Right lobe of liver (tissue), 4 donors: ENCODE results near the gene FGF3.

Experiments
- CTCF ChIP-seq, 4 donors: fragments of 200-600 bp in 3 of 4; fragments of 450-650 bp in 1 of 4; IDR thresholded peaks; one replicate each; pipeline versions ENCODE4 v1.5.1 to v1.8.0; 2016 to 2022; ENCODE audit warnings: antibody characterized with exemption in 4 of 4, mild to moderate bottlenecking in 2 of 4
- POLR2A ChIP-seq: fragments of 450-650 bp; IDR thresholded peaks from one replicate; pipeline ENCODE4 v1.6.1; 2017; ENCODE audit warnings: antibody characterized with exemption, mild to moderate bottlenecking
- donor health status: DM: no; HTN: no; CAD: no.
- donor health status: DM: no; HTN: no; CAD: no.
- donor health status: DM: no; HTN: yes; CAD: no.

GRCh38 chr11:69844396-69844795, 25.2 kb upstream of the FGF3 start:
- TF ChIP-seq CTCF (IDR thresholded peaks at IDR 0.05) (no peak), POLR2A (no peak)
